SHP77 treated with DMSO at 0.1 percent for 48 hours (cell line): ENCODE data around the gene CLCN2.

Source experiments
- DNase-seq: peaks from one replicate; lab custom pipeline; 2025; lab: John Stamatoyannopoulos, UW

CLCN2 gene

DNA sequence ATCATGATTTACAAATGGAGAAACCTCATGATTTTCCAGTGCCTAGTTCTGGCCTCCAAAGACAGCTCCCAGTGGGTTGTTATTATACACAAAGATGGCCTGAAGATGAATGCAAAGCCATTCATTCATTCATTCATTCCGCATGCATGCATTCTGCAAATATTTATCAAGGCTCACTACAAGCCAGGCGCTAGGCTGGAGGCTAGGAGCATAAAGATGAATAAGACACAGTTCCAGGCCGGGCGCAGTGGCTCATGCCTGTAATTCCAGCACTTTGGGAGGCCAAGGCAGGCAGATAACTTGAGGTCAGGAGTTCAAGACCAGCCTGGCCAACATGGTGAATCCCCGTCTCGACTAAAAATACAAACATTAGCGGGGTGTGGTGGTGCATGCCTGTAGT is 64.8 kb downstream of the CLCN2 start:
- DNase-seq: no peak
